ENCODE data around the gene PRDM16. TPM values are rescaled to one million over a fixed set of nuclear protein-coding genes. Genes with fewer than 3 reads are reported as not detected.

The PRDM16 gene
- total and polyA plus RNA-seq, 8 donors: 9.6 to 18.0 (median 14.7) TPM

DNA sequence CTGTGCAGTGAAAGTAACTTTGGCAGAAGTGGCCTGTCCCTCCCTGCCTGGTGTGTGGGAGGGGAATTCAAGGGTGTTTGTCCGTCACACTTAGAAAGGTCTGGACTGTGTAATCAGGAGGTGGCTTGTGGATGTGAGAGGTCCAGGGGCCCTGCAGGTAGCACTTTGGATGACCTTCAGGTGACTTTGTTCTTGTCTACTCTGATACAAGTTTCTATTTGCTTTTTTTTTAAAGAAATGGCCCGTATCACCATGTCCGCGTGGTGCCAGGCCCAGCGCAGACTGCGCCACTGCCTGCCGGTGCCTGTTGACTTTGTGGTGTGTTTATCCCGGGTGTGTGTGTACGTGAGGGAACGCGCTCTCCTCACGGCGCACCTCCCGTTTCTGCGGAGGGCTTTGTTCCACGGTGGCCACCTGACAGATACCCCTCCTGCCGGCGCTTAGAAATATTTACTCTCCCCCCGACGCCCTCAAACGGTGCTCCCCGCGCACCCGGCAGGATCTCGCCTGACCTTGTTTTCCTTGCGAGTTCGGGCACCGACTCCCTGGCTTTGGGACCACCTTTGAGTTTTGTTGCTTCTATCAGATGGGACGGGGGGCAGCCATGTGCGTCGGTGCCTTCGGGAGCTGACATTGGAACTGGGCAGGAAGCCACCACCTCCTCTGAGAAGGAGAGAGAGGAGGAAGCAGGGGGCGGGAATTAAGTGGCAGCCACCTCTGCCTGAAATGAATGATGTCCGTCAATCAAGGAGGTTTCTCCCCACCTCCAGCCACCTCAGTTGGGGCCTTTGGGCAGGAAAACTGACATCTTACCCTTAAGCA, 119.4 kb downstream of the PRDM16 start:
- peak overlapping the region in 1 of 2 donors; percentile 3 for H3K4me3 ChIP-seq
- H3K9me3 ChIP-seq: no peaks in the 10 kb centered on the region
- H3K4me1 ChIP-seq: peaks cover 9 to 23% of the 10 kb centered on the region in 2 donors
- TF ChIP-seq, protein P1, sequence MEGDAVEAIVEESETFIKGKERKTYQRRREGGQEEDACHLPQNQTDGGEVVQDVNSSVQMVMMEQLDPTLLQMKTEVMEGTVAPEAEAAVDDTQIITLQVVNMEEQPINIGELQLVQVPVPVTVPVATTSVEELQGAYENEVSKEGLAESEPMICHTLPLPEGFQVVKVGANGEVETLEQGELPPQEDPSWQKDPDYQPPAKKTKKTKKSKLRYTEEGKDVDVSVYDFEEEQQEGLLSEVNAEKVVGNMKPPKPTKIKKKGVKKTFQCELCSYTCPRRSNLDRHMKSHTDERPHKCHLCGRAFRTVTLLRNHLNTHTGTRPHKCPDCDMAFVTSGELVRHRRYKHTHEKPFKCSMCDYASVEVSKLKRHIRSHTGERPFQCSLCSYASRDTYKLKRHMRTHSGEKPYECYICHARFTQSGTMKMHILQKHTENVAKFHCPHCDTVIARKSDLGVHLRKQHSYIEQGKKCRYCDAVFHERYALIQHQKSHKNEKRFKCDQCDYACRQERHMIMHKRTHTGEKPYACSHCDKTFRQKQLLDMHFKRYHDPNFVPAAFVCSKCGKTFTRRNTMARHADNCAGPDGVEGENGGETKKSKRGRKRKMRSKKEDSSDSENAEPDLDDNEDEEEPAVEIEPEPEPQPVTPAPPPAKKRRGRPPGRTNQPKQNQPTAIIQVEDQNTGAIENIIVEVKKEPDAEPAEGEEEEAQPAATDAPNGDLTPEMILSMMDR (IDR thresholded peaks at IDR 0.05): no peak
- H3K27me3 ChIP-seq: peaks cover 0 to 55% of the 10 kb centered on the region in 2 donors
- DNase-seq (peak in 2 of 4 donors; percentile 70 to 78), ATAC-seq (peak; percentile 88)
- no peaks in the 10 kb centered on the region for H3K36me3 ChIP-seq
- intact Hi-C loops (cut with DNase I): no loop called here
- peak overlapping the region; percentile 56 to 71 for H3K27ac ChIP-seq

- intact Hi-C loops (cut with DNase I): no loop called here
- Histone ChIP-seq H3K9me3 (no peaks in the 10 kb centered on the region), H3K4me1 (peaks cover 9 to 23% of the 10 kb centered on the region in 2 donors), H3K27me3 (peaks cover 0 to 34% of the 10 kb centered on the region in 2 donors), H3K4me3 (no peak overlapping the region), H3K27ac (peak overlapping the region in 1 of 2 donors; percentile 53), H3K36me3 (no peaks in the 10 kb centered on the region)
- ATAC-seq: no peak
- no peak for DNase-seq
- TF ChIP-seq, protein P1 (IDR thresholded peaks at IDR 0.05): no peak
Observed at GRCh38 chr1:3190256-3191041, 121.4 kb downstream of the PRDM16 start.

- DNase-seq: no peak
- Histone ChIP-seq H3K36me3 (no peaks in the 10 kb centered on the region), H3K4me1 (peaks cover 0 to 10% of the 10 kb centered on the region in 2 donors), H3K27ac (no peak overlapping the region), H3K9me3 (no peaks in the 10 kb centered on the region), H3K27me3 (peaks cover 0 to 16% of the 10 kb centered on the region in 2 donors), H3K4me3 (no peak overlapping the region)
- intact Hi-C loops (cut with DNase I): no loop called here
- TF ChIP-seq, protein P1 (IDR thresholded peaks at IDR 0.05): no peak
- ATAC-seq: no peak
Observed at GRCh38 chr1:3192361-3192760, 123.4 kb downstream of the PRDM16 start.

- DNase-seq: no peak
- H3K27ac ChIP-seq: no peak overlapping the region
- H3K9me3 ChIP-seq: no peaks in the 10 kb centered on the region
- H3K4me3 ChIP-seq: no peak overlapping the region
- H3K4me1 ChIP-seq: peaks cover 0 to 5% of the 10 kb centered on the region in 2 donors
- TF ChIP-seq, protein P1 (IDR thresholded peaks at IDR 0.05): no peak
- ATAC-seq: no peak
- intact Hi-C loops (cut with DNase I): no loop called here
- no peaks in the 10 kb centered on the region for H3K36me3 ChIP-seq
- peaks cover 0 to 12% of the 10 kb centered on the region in 2 donors for H3K27me3 ChIP-seq
Observed at GRCh38 chr1:3192825-3193224, 123.8 kb downstream of the PRDM16 start.

- H3K36me3 ChIP-seq: no peaks in the 10 kb centered on the region
- peaks cover 0 to 2% of the 10 kb centered on the region in 2 donors for H3K27me3 ChIP-seq
- no peak overlapping the region for H3K4me3 ChIP-seq
- no peaks in the 10 kb centered on the region for H3K9me3 ChIP-seq
- TF ChIP-seq, protein P1 (IDR thresholded peaks at IDR 0.05): no peak
- no peak for DNase-seq
- intact Hi-C loops (cut with DNase I): no loop called here
- no peak overlapping the region for H3K27ac ChIP-seq
- peaks cover 0 to 2% of the 10 kb centered on the region in 2 donors for H3K4me1 ChIP-seq
- ATAC-seq: no peak
Observed at GRCh38 chr1:3193811-3194210, 124.8 kb downstream of the PRDM16 start.

Measured in left lung (tissue), 10 donors.